K562 (cell line): ENCODE data around the gene ZNHIT1. TPM values are rescaled to one million over a fixed set of nuclear protein-coding genes. Genes with fewer than 3 reads are reported as not detected.

Source experiments
- CCAR2 ChIP-seq: fragments of 200-400 bp; formaldehyde crosslinking; IDR thresholded peaks from 2 replicates; pipeline ENCODE4 v1.6.1; 2017; ENCODE audit warnings: mild to moderate bottlenecking, low read depth, low read length
- CHCHD3 ChIP-seq: fragments of 250-450 bp; sonication (Bioruptor Pico); IDR thresholded peaks from 2 replicates; pipeline ENCODE4 v2.1.2; 2022; ENCODE audit warnings: mild to moderate bottlenecking
- CREBBP ChIP-seq: IDR thresholded peaks from one replicate; pipeline ENCODE4 v1.6.1; 2012; ENCODE audit warnings: low read depth, mild to moderate bottlenecking, control low read depth, inconsistent platforms, low read length
- CTBP1 ChIP-seq: fragments of 450-650 bp; IDR thresholded peaks from 2 replicates; pipeline ENCODE4 v1.6.1; 2016; ENCODE audit warnings: borderline replicate concordance
- CUX1 ChIP-seq: fragments of 200-800 bp; sonication (Bioruptor generic); IDR thresholded peaks from 2 replicates; pipeline ENCODE4 v1.6.1; 2016; ENCODE audit warnings: missing genetic modification characterization, missing compliant biosample characterization
- HNRNPUL1 ChIP-seq: fragments of 200-400 bp; formaldehyde crosslinking; IDR thresholded peaks from 2 replicates; pipeline ENCODE4 v1.6.1; 2017; ENCODE audit warnings: low read length
- RBBP5 ChIP-seq: fragments of 200-600 bp; sonication (generic); IDR thresholded peaks from 2 replicates; pipeline ENCODE4 v1.6.1; 2012; ENCODE audit warnings: borderline replicate concordance, mild to moderate bottlenecking, low read length, control low read depth, inconsistent platforms; ENCODE audit not compliant: insufficient read depth, poor library complexity, severe bottlenecking
- RBM39 ChIP-seq: fragments of 200-400 bp; formaldehyde crosslinking; optimal IDR thresholded peaks from 2 replicates; pipeline ENCODE3; 2018; ENCODE audit warnings: low read depth, low read length
- TGIF2 ChIP-seq: sonication (generic); formaldehyde crosslinking; IDR thresholded peaks from 2 replicates; pipeline ENCODE4 v1.8.1; 2022; ENCODE audit warnings: mild to moderate bottlenecking, missing genetic modification reagents, moderate library complexity
- ZZZ3 ChIP-seq: fragments of 450-650 bp; IDR thresholded peaks from 2 replicates; pipeline ENCODE4 v1.6.1; 2016; ENCODE audit warnings: antibody characterized with exemption, mild to moderate bottlenecking, moderate library complexity
- polyA plus RNA-seq, 8 experiments: library from polyadenylated mRNA; depleted of rRNA in 4 of 8; stranded (reverse) in 5 of 8; unstranded in 3 of 8; fragments of >200 nt; fragmentation: Nextera tagmentation in 2 of 8; fragmentation: Illumina TruSeq in 1 of 8; extraction: Ambion mirVana in 2 of 8; extraction: Trizol in 1 of 8; gene quantifications; 2 replicates each; pipeline versions ENCODE4 v1.2.1 to v1.2.3, GENCODE V29; 2011 to 2014; ENCODE audit warnings: inconsistent platforms in 1 of 8, missing spikeins in 1 of 8
- total RNA-seq, 7 experiments: library from RNA; depleted of rRNA in 6 of 7; stranded (reverse); fragments of >200 nt in 6 of 7; fragmentation: Illumina TruSeq in 2 of 7; extraction: Trizol in 2 of 7; gene quantifications; 2 replicates each; pipeline versions ENCODE4 v1.2.1 to v1.2.3, GENCODE V29; 2011 to 2021; ENCODE audit warnings: low replicate concordance in 1 of 7
- TF ChIP-seq, protein P1 (sequence below): fragments of 250-450 bp; sonication (Bioruptor Pico); IDR thresholded peaks from 2 replicates; pipeline ENCODE4 v1.8.0; 2022; ENCODE audit warnings: moderate library complexity, mild to moderate bottlenecking, inconsistent platforms
- TF ChIP-seq, protein P2 (sequence below), 2 experiments: IDR thresholded peaks; 2 replicates each; pipeline ENCODE4 v1.6.1; 2012; ENCODE audit warnings: improper control_type of control experiment in 2 of 2, low read depth in 2 of 2, low read length in 2 of 2, borderline replicate concordance in 1 of 2

The ZNHIT1 gene
- total and polyA plus RNA-seq, 9 of the 15 experiments (the other 6 are each of a cell fraction or from before 2014, with no cell fraction given): 6.4 to 162 (median 70.1) TPM

- TF ChIP-seq ZZZ3: no peak
- no peak for TF ChIP-seq HNRNPUL1
- no peak for TF ChIP-seq CUX1 (CRISPR knock-in tag)
- no peak for TF ChIP-seq TGIF2 (CRISPR knock-in tag)
- TF ChIP-seq, protein P1, sequence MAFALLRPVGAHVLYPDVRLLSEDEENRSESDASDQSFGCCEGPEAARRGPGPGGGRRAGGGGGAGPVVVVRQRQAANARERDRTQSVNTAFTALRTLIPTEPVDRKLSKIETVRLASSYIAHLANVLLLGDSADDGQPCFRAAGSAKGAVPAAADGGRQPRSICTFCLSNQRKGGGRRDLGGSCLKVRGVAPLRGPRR (CRISPR knock-in tag): no peak
- TF ChIP-seq RBM39: no peak
- no peak for TF ChIP-seq CCAR2
- TF ChIP-seq CREBBP: no peak
- TF ChIP-seq RBBP5: no peak
- no peak for TF ChIP-seq CTBP1
- TF ChIP-seq, protein P2, sequence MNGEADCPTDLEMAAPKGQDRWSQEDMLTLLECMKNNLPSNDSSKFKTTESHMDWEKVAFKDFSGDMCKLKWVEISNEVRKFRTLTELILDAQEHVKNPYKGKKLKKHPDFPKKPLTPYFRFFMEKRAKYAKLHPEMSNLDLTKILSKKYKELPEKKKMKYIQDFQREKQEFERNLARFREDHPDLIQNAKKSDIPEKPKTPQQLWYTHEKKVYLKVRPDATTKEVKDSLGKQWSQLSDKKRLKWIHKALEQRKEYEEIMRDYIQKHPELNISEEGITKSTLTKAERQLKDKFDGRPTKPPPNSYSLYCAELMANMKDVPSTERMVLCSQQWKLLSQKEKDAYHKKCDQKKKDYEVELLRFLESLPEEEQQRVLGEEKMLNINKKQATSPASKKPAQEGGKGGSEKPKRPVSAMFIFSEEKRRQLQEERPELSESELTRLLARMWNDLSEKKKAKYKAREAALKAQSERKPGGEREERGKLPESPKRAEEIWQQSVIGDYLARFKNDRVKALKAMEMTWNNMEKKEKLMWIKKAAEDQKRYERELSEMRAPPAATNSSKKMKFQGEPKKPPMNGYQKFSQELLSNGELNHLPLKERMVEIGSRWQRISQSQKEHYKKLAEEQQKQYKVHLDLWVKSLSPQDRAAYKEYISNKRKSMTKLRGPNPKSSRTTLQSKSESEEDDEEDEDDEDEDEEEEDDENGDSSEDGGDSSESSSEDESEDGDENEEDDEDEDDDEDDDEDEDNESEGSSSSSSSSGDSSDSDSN (IDR thresholded peaks at IDR 0.05; ENCODE audit: borderline replicate concordance in 1 of 2, low read depth in 2 of 2, low read length in 2 of 2): no peak
- no peak for TF ChIP-seq CHCHD3 (CRISPR knock-in tag)
These were observed 13.7 kb downstream of the ZNHIT1 start (continued) for GRCh38 chr7:101231644-101232043.
